Colonic mucosa (tissue), 4 donors: Measurements from ENCODE around the gene MAB21L3. TPM values are rescaled to one million over a fixed set of nuclear protein-coding genes. Genes with fewer than 3 reads are reported as not detected.
A peak's percentile ranks its signal among the peaks of the same experiment; 100 is the strongest.

Experiments used
- DNase-seq: peaks from one replicate; pipeline ENCODE4 v3.0.0-alpha.2; 2020
- H3K27ac ChIP-seq: fragments of 200-600 bp; one replicate; pipeline ENCODE4 v1.8.0; 2021
- H3K27me3 ChIP-seq: fragments of 200-600 bp; one replicate; pipeline ENCODE4 v1.8.0; 2021
- H3K36me3 ChIP-seq: fragments of 200-600 bp; one replicate; pipeline ENCODE4 v1.8.0; 2021
- H3K4me1 ChIP-seq: fragments of 200-600 bp; one replicate; pipeline ENCODE4 v1.8.0; 2021; ENCODE audit warnings: mild to moderate bottlenecking
- H3K4me3 ChIP-seq: fragments of 200-600 bp; one replicate; pipeline ENCODE4 v1.8.0; 2021
- H3K9ac ChIP-seq, 2 donors: one replicate each; pipeline ENCODE4 v1.7.0; 2013; ENCODE audit warnings: control low read depth in 2 of 2, low read depth in 2 of 2, low read length in 2 of 2
- H3K9me3 ChIP-seq: fragments of 200-600 bp; one replicate; pipeline ENCODE4 v1.8.0; 2021
- CTCF ChIP-seq: fragments of 200-600 bp; IDR thresholded peaks from one replicate; pipeline ENCODE4 v1.8.0; 2022; ENCODE audit warnings: antibody characterized with exemption, mild to moderate bottlenecking
- intact Hi-C: fragments of 100-400 bp; cut with DNase I; formaldehyde crosslinking; loops from one replicate; pipeline ENCODE4 v1.14.1; 2022
- total RNA-seq, 2 donors: library from RNA; stranded (reverse); fragmentation: NEBNext Ultra II Directional in 1 of 2; extraction: Animal tissue kit (Norgen Biotek cat#: 25700) in 1 of 2; gene quantifications; one replicate each; pipeline ENCODE4 v1.2.1, GENCODE V29; 2021
- donor health status: healthy.
- donor health status: DM: no; HTN: no; CAD: no.
- donor health status: DM: no; HTN: no; CAD: no.

The MAB21L3 gene
- total RNA-seq, 2 donors from 2014 or later: 3.9 to 4.5 TPM

- no peaks in the 10 kb centered on the region for H3K9me3 ChIP-seq
- no peak overlapping the region for H3K4me3 ChIP-seq
- no peaks in the 10 kb centered on the region for H3K36me3 ChIP-seq
- no peak for TF ChIP-seq CTCF
- no peak overlapping the region for H3K9ac ChIP-seq
- peak overlapping the region; percentile 65 for H3K27ac ChIP-seq
- no peaks in the 10 kb centered on the region for H3K27me3 ChIP-seq
- peak; percentile 18 for DNase-seq
- peaks cover 6% of the 10 kb centered on the region for H3K4me1 ChIP-seq
- intact Hi-C loops: no loop called here
These were observed 42.5 kb downstream of the MAB21L3 start for GRCh38 chr1:116153692-116154031.

GRCh38 chr1:116154536-116154935 is 43.3 kb downstream of the MAB21L3 start:
- H3K27me3 ChIP-seq: no peaks in the 10 kb centered on the region
- peaks cover 6% of the 10 kb centered on the region for H3K4me1 ChIP-seq
- H3K36me3 ChIP-seq: no peaks in the 10 kb centered on the region
- no peaks in the 10 kb centered on the region for H3K9me3 ChIP-seq
- no peak overlapping the region for H3K4me3 ChIP-seq
- no peak for TF ChIP-seq CTCF
- no peak overlapping the region for H3K27ac ChIP-seq
- peak; percentile 17 for DNase-seq
- intact Hi-C loops: no loop called here
- no peak overlapping the region for H3K9ac ChIP-seq

GRCh38 chr1:116157096-116157495 is 45.9 kb downstream of the MAB21L3 start:
- Histone ChIP-seq H3K4me3 (no peak overlapping the region), H3K36me3 (no peaks in the 10 kb centered on the region), H3K9me3 (no peaks in the 10 kb centered on the region), H3K27me3 (no peaks in the 10 kb centered on the region), H3K4me1 (peaks cover 6% of the 10 kb centered on the region), H3K9ac (no peak overlapping the region), H3K27ac (no peak overlapping the region)
- intact Hi-C loops: no loop called here
- peak; percentile 11 for DNase-seq
- no peak for TF ChIP-seq CTCF

- Histone ChIP-seq H3K4me1 (no peaks in the 10 kb centered on the region), H3K4me3 (no peak overlapping the region), H3K9ac (no peak overlapping the region), H3K9me3 (no peaks in the 10 kb centered on the region), H3K36me3 (no peaks in the 10 kb centered on the region), H3K27me3 (no peaks in the 10 kb centered on the region), H3K27ac (no peak overlapping the region)
- no peak for TF ChIP-seq CTCF
- DNase-seq: peak; percentile 13
- intact Hi-C loops: no loop called here
These were observed 48.0 kb downstream of the MAB21L3 start for GRCh38 chr1:116159177-116159576.

- no peaks in the 10 kb centered on the region for H3K36me3 ChIP-seq
- TF ChIP-seq CTCF: no peak
- no peak overlapping the region for H3K27ac ChIP-seq
- H3K9me3 ChIP-seq: no peaks in the 10 kb centered on the region
- H3K4me3 ChIP-seq: no peak overlapping the region
- no peak overlapping the region for H3K9ac ChIP-seq
- H3K4me1 ChIP-seq: no peaks in the 10 kb centered on the region
- H3K27me3 ChIP-seq: no peaks in the 10 kb centered on the region
- peak; percentile 4 for DNase-seq
- intact Hi-C loops: no loop called here
These were observed 48.4 kb downstream of the MAB21L3 start for GRCh38 chr1:116159611-116160010.

- DNase-seq: peak; percentile 16
- no peak for TF ChIP-seq CTCF
- intact Hi-C loops: no loop called here
- Histone ChIP-seq H3K9me3 (no peaks in the 10 kb centered on the region), H3K27ac (no peak overlapping the region), H3K9ac (no peak overlapping the region), H3K4me1 (no peaks in the 10 kb centered on the region), H3K4me3 (no peak overlapping the region), H3K36me3 (no peaks in the 10 kb centered on the region), H3K27me3 (no peaks in the 10 kb centered on the region)
These were observed 50.2 kb downstream of the MAB21L3 start for GRCh38 chr1:116161390-116161789.
